GM13976 (cell line): Measurements from ENCODE around the gene ZNF385A.
"Not testable (repeated sequence)": the region's sequence is repeated elsewhere in the genome, so short reads cannot be mapped to it uniquely, and the experiment has no call there.

Source experiments
- DNase-seq: peaks from one replicate; pipeline ENCODE4 v3.0.0; 2012; ENCODE audit warnings: low spot score
- CTCF ChIP-seq: IDR thresholded peaks from 2 replicates; pipeline ENCODE4 v1.5.1; 2012; ENCODE audit warnings: borderline replicate concordance, mild to moderate bottlenecking; ENCODE audit not compliant: insufficient read depth; ENCODE audit errors: extremely low read depth, missing control alignments, control extremely low read depth
- in situ Hi-C: fragments of 300-500 bp; cut with MboI; formaldehyde crosslinking; loops from one replicate; pipeline ENCODE4 v1.12.0; 2022; ENCODE audit warnings: low sequenced_read_pairs, mixed read lengths, inconsistent platforms; ENCODE audit not compliant: unreplicated experiment

ZNF385A gene

GRCh38 chr12:54357506-54358190, 26.9 kb downstream of the ZNF385A start:
- TF ChIP-seq CTCF: no peak
- no peak for DNase-seq
- in situ Hi-C loops: no loop called here

DNA sequence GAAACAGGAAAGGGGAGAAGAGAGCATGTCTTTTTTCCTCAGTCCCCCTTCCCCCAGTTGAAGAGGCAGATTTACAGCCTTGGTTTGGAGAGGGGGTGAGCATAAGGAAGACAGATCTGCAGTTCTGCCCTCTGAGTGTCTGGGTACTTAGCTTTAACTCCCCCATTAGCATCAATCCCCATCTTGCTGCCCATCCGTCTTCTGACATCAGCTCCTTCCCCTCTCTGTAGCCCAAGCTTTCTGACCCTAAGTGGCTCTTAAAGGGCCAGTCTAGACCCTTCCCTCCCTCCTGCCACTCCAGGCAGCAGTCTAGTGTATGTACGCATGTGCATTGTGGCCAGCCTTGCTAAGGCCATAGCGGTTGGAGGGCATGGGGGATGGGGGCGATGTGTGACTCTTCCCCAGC, 27.6 kb downstream of the ZNF385A start:
- no peak for DNase-seq
- in situ Hi-C loops: no loop called here
- TF ChIP-seq CTCF: no peak

- in situ Hi-C loops: no loop called here
- no peak for DNase-seq
- TF ChIP-seq CTCF: no peak
Observed at GRCh38 chr12:54356228-54356627, 28.3 kb downstream of the ZNF385A start.

- in situ Hi-C loops: no loop called here
- TF ChIP-seq CTCF: no peak
- DNase-seq: no peak
Observed at GRCh38 chr12:54355104-54355815, 29.3 kb downstream of the ZNF385A start.

GRCh38 chr12:54354271-54354670, 30.3 kb downstream of the ZNF385A start:
- in situ Hi-C loops, DNase-seq: not testable (repeated sequence)

DNA sequence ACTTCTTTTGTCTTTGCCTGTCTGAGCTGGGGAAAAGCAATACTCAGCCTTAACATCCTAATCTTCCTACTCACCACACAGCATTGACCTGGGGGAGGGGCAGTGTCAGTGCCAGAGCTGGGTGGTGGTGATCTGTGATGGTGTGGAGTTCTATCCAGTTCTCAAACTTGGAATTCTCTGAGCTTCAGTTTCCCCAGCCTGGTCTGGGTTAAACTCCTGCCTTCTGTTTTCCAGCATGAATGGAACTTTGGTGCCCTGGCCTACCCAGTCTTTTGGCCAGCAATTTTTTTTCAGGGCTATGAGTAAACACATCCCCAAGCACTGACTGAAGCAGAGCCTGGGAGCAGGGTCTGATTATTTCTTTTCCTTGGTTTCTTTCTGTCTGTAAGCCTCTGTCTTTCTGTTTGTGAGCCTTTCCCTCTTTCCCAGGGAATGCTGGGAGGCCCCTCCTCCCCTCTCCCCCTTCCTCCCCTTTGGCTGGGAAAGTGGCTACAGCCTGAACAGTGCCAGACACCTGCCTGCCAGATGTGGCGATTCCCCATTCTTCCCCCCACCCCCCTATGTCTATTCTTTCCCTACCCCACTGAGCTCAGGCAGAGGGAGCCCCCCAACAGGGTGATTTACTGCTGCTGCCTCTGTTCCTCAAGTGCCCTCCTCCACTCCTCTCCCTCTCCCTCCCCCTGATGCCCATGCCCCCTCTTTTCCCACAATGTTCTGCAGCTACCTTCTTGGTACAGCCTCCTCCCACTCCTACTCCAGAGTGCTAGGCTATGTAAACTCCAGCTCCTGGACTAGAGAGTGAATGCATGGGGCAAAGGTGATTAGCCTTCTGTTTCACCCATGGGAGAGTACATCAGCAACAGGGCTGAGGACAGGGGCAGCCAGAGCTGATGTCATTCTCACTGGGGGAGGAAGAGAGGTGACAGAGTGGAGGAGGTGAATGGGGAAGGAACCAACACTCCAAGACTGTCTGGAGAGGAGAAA, 31.4 kb downstream of the ZNF385A start:
- in situ Hi-C loops: no loop called here
- TF ChIP-seq CTCF: no peak
- DNase-seq: no peak
